ENCODE results near the gene PYGM.

DNA sequence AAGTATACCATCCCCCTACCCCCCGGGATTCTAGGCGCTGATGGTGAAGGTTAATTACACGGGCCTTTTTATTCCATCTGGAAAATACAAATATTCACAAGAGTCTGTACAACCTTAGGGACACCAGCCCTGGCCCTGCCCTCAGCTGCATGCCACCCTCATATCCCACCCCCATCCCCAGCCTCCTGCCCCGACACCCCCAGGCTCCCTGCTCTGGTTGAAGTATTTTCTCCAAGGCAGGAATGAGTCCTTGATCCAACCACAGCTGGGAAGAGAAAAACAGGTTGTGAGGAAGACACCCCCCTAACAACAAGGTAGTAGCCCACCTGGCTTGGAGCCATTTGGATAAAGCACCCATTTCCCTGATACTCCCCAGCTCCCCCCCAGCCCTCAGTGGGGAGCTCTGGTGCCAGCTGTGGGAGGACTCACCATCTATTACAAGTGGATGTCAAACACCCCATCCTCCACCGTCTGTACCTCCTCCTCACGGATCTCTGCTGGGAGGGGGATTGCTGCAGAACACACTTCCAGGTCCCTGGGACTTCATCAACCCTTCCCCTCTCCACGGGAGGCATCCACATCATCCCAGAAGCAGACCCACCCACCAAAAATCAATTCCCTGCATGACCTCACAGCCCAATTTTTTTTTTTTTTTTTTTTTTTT lies 32.8 kb downstream of the PYGM start:
- TF ChIP-seq TAF1 (IDR thresholded peaks at IDR 0.05; ENCODE audit: borderline replicate concordance, insufficient read depth, low read length) (no peak), SIN3A (IDR thresholded peaks at IDR 0.05; ENCODE audit: borderline replicate concordance, insufficient read depth, low read length) (no peak), POLR2AphosphoS5 (IDR thresholded peaks at IDR 0.05; ENCODE audit: low read depth, low read length) (no peak)

Measured in PFSK-1 (cell line).